WTC11 (cell line): Measurements from ENCODE around the gene ZNF672. TPM values are rescaled to one million over a fixed set of nuclear protein-coding genes. Genes with fewer than 3 reads are reported as not detected.

Experiments used
- ATAC-seq: fragments of 200-7000 bp; cut with Tn5 transposase; 2 replicates; pipeline ENCODE4 v1.10.0; 2021; ENCODE audit warnings: mild to moderate bottlenecking, moderate library complexity
- CTCF ChIA-PET: fragments of 300-600 bp; sonication (Branson Sonifier 250); formaldehyde crosslinking; loops from one replicate; lab custom pipeline; 2021; ENCODE audit warnings: antibody characterized with exemption; lab: Charles Lee
- POLR2A ChIA-PET: fragments of 350-600 bp; sonication (Branson Sonifier 250); formaldehyde crosslinking; loops from one replicate; lab custom pipeline; 2021; ENCODE audit warnings: antibody characterized with exemption; lab: Charles Lee
- DNase-seq: peaks from one replicate; pipeline ENCODE4 v3.0.0; 2021; ENCODE audit warnings: low spot score
- H3K27ac Mint-ChIP-seq: 2 replicates; pipeline ENCODE4 v1.8.0; 2021; ENCODE audit warnings: mixed read lengths
- H3K27me3 Mint-ChIP-seq: 2 replicates; pipeline ENCODE4 v1.8.0; 2021; ENCODE audit warnings: low read depth, mild to moderate bottlenecking, moderate library complexity, mixed read lengths
- H3K36me3 Mint-ChIP-seq: 2 replicates; pipeline ENCODE4 v1.8.0; 2021; ENCODE audit warnings: mixed read lengths
- H3K4me1 Mint-ChIP-seq: 2 replicates; pipeline ENCODE4 v1.8.0; 2022; ENCODE audit warnings: mixed read lengths
- H3K4me3 Mint-ChIP-seq: 2 replicates; pipeline ENCODE4 v1.8.0; 2021; ENCODE audit warnings: mild to moderate bottlenecking, moderate library complexity, mixed read lengths
- H3K9me3 Mint-ChIP-seq: 2 replicates; pipeline ENCODE4 v1.8.0; 2021; ENCODE audit warnings: mixed read lengths
- ATF1 ChIP-seq: sonication (generic); formaldehyde crosslinking; IDR thresholded peaks from 2 replicates; pipeline ENCODE4 v1.8.1; 2023; ENCODE audit warnings: mild to moderate bottlenecking, moderate library complexity, missing genetic modification reagents
- CREM ChIP-seq: sonication (generic); formaldehyde crosslinking; IDR thresholded peaks from 2 replicates; pipeline ENCODE4 v1.8.1; 2022; ENCODE audit warnings: mild to moderate bottlenecking, missing genetic modification reagents, moderate library complexity
- ESRRA ChIP-seq: sonication (generic); formaldehyde crosslinking; IDR thresholded peaks from 2 replicates; pipeline ENCODE4 v1.8.1; 2022; ENCODE audit warnings: mild to moderate bottlenecking, missing genetic modification reagents, borderline replicate concordance
- ETV6 ChIP-seq: sonication (generic); formaldehyde crosslinking; IDR thresholded peaks from 2 replicates; pipeline ENCODE4 v1.8.1; 2022; ENCODE audit warnings: mild to moderate bottlenecking, missing genetic modification reagents
- FOXP1 ChIP-seq: sonication (generic); formaldehyde crosslinking; IDR thresholded peaks from 2 replicates; pipeline ENCODE4 v1.8.0; 2022; ENCODE audit warnings: missing genetic modification reagents, mild to moderate bottlenecking, moderate library complexity, borderline replicate concordance
- GABPB1 ChIP-seq: sonication (generic); formaldehyde crosslinking; IDR thresholded peaks from 2 replicates; pipeline ENCODE4 v1.8.1; 2023; ENCODE audit warnings: mild to moderate bottlenecking, missing genetic modification reagents
- KAT7 ChIP-seq: sonication (generic); formaldehyde crosslinking; IDR thresholded peaks from 2 replicates; pipeline ENCODE4 v1.8.1; 2023; ENCODE audit warnings: missing genetic modification reagents, mild to moderate bottlenecking, borderline replicate concordance
- NFE2L1 ChIP-seq: sonication (generic); formaldehyde crosslinking; IDR thresholded peaks from 2 replicates; pipeline ENCODE4 v1.8.1; 2023; ENCODE audit warnings: missing genetic modification reagents
- NR1H2 ChIP-seq: sonication (generic); formaldehyde crosslinking; IDR thresholded peaks from 2 replicates; pipeline ENCODE4 v1.9.0; 2021; ENCODE audit warnings: mild to moderate bottlenecking, moderate library complexity, missing genetic modification reagents
- PRRX2 ChIP-seq: fragments of 250-450 bp; sonication (Bioruptor Pico); IDR thresholded peaks from 2 replicates; pipeline ENCODE4 v1.8.0; 2021; ENCODE audit warnings: mild to moderate bottlenecking
- SMAD3 ChIP-seq: sonication (generic); formaldehyde crosslinking; IDR thresholded peaks from 2 replicates; pipeline ENCODE4 v1.8.0; 2022; ENCODE audit warnings: missing genetic modification reagents, mild to moderate bottlenecking, borderline replicate concordance
- SMAD4 ChIP-seq: sonication (generic); formaldehyde crosslinking; IDR thresholded peaks from 2 replicates; pipeline ENCODE4 v1.8.0; 2022; ENCODE audit warnings: mild to moderate bottlenecking, missing genetic modification reagents
- TEAD1 ChIP-seq: sonication (generic); formaldehyde crosslinking; IDR thresholded peaks from 2 replicates; pipeline ENCODE4 v1.8.0; 2022; ENCODE audit warnings: mild to moderate bottlenecking, missing genetic modification reagents
- ZNF423 ChIP-seq: fragments of 250-450 bp; sonication (Bioruptor Pico); IDR thresholded peaks from 2 replicates; pipeline ENCODE4 v2.1.2; 2022; ENCODE audit warnings: mild to moderate bottlenecking, moderate library complexity
- total RNA-seq: library from RNA; stranded (reverse); gene quantifications from 3 replicates; pipeline ENCODE4 v1.2.3, GENCODE V29; 2021
- TF ChIP-seq, protein P1 (sequence below): sonication (generic); formaldehyde crosslinking; IDR thresholded peaks from 2 replicates; pipeline ENCODE4 v1.8.0; 2022; ENCODE audit warnings: missing genetic modification reagents
- TF ChIP-seq, protein P2 (sequence below): sonication (generic); formaldehyde crosslinking; conservative IDR thresholded peaks from 2 replicates; pipeline ENCODE4 v1.8.1; 2023; ENCODE audit warnings: mild to moderate bottlenecking, low read depth, missing genetic modification reagents, moderate library complexity
- TF ChIP-seq, protein P3 (sequence below): sonication (generic); formaldehyde crosslinking; IDR thresholded peaks from 2 replicates; pipeline ENCODE4 v1.8.0; 2023; ENCODE audit warnings: mild to moderate bottlenecking, missing genetic modification reagents
- TF ChIP-seq, protein P4 (sequence below): sonication (generic); formaldehyde crosslinking; IDR thresholded peaks from 2 replicates; pipeline ENCODE4 v1.8.1; 2022; ENCODE audit warnings: low read depth, mild to moderate bottlenecking, moderate library complexity, missing genetic modification reagents, borderline replicate concordance
- TF ChIP-seq, protein P5 (sequence below): sonication (generic); formaldehyde crosslinking; IDR thresholded peaks from 2 replicates; pipeline ENCODE4 v1.8.0; 2022; ENCODE audit warnings: mild to moderate bottlenecking, missing genetic modification reagents
- TF ChIP-seq, protein P6 (sequence below): sonication (generic); formaldehyde crosslinking; IDR thresholded peaks from 2 replicates; pipeline ENCODE4 v1.8.1; 2023; ENCODE audit warnings: mild to moderate bottlenecking, missing genetic modification reagents, moderate library complexity

The ZNF672 gene
- total RNA-seq, 1 experiment from 2014 or later: 37.9 TPM

DNA sequence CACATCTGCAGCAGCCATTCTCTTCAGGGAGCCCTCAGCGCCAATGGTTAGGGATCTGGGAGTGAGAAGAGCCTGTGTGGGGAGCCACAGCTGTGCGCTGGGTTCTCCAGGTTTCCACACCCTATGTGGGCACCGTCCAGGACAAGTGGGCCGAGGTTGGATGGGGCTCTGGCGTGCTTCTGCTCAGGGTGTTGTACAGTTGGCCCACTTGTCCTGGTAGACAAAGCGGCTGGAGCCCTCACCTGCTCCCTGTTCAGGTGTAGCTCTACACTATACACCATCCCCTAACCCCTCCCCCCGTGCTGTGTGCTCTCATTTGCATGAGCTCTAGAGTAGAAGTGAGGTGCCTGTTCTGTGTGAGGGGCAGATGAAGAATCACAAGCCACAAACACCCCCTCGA is 24.5 kb upstream of the ZNF672 start (continued):
- TF ChIP-seq KAT7 (CRISPR knock-in tag) (no peak), ETV6 (CRISPR knock-in tag) (no peak), ESRRA (CRISPR knock-in tag) (no peak)

DNA sequence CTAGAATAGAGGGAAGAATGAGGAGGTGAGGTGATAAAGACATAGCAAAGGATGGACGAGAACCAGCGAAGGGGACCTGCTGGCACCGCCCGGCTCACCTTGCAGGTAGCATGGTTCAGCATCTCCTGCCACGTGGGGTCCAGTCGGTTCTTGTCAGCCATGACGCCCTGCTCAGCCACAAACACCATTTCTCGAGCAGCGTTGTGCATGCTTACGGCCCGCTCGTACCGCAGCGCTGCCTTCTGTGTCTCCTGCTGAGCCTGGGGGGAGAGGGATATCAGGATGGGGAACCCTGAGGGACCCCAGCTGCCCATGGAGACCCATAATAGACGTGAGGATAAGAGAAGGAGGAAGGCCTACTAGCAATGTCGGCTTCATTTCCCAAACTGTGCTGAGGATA is 23.7 kb upstream of the ZNF672 start:
- Mint-ChIP-seq H3K27me3 (no peaks in the 10 kb centered on the region), H3K27ac (no peak overlapping the region), H3K36me3 (peaks cover 43% of the 10 kb centered on the region), H3K9me3 (no peaks in the 10 kb centered on the region), H3K4me1 (peaks cover 26% of the 10 kb centered on the region), H3K4me3 (no peak overlapping the region)
- no peak for DNase-seq
- TF ChIP-seq NR1H2 (no peak), ZNF423 (CRISPR knock-in tag) (no peak), SMAD4 (CRISPR knock-in tag) (no peak), NFE2L1 (CRISPR knock-in tag) (no peak), PRRX2 (CRISPR knock-in tag) (no peak), ATF1 (no peak), GABPB1 (CRISPR knock-in tag) (no peak), CREM (no peak), FOXP1 (CRISPR knock-in tag) (no peak), TEAD1 (CRISPR knock-in tag) (no peak), SMAD3 (CRISPR knock-in tag) (no peak)
- TF ChIP-seq, protein P1, sequence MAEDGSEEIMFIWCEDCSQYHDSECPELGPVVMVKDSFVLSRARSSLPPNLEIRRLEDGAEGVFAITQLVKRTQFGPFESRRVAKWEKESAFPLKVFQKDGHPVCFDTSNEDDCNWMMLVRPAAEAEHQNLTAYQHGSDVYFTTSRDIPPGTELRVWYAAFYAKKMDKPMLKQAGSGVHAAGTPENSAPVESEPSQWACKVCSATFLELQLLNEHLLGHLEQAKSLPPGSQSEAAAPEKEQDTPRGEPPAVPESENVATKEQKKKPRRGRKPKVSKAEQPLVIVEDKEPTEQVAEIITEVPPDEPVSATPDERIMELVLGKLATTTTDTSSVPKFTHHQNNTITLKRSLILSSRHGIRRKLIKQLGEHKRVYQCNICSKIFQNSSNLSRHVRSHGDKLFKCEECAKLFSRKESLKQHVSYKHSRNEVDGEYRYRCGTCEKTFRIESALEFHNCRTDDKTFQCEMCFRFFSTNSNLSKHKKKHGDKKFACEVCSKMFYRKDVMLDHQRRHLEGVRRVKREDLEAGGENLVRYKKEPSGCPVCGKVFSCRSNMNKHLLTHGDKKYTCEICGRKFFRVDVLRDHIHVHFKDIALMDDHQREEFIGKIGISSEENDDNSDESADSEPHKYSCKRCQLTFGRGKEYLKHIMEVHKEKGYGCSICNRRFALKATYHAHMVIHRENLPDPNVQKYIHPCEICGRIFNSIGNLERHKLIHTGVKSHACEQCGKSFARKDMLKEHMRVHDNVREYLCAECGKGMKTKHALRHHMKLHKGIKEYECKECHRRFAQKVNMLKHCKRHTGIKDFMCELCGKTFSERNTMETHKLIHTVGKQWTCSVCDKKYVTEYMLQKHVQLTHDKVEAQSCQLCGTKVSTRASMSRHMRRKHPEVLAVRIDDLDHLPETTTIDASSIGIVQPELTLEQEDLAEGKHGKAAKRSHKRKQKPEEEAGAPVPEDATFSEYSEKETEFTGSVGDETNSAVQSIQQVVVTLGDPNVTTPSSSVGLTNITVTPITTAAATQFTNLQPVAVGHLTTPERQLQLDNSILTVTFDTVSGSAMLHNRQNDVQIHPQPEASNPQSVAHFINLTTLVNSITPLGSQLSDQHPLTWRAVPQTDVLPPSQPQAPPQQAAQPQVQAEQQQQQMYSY (CRISPR knock-in tag): no peak
- TF ChIP-seq, protein P2, sequence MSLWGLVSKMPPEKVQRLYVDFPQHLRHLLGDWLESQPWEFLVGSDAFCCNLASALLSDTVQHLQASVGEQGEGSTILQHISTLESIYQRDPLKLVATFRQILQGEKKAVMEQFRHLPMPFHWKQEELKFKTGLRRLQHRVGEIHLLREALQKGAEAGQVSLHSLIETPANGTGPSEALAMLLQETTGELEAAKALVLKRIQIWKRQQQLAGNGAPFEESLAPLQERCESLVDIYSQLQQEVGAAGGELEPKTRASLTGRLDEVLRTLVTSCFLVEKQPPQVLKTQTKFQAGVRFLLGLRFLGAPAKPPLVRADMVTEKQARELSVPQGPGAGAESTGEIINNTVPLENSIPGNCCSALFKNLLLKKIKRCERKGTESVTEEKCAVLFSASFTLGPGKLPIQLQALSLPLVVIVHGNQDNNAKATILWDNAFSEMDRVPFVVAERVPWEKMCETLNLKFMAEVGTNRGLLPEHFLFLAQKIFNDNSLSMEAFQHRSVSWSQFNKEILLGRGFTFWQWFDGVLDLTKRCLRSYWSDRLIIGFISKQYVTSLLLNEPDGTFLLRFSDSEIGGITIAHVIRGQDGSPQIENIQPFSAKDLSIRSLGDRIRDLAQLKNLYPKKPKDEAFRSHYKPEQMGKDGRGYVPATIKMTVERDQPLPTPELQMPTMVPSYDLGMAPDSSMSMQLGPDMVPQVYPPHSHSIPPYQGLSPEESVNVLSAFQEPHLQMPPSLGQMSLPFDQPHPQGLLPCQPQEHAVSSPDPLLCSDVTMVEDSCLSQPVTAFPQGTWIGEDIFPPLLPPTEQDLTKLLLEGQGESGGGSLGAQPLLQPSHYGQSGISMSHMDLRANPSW: no peak
- TF ChIP-seq, protein P3, sequence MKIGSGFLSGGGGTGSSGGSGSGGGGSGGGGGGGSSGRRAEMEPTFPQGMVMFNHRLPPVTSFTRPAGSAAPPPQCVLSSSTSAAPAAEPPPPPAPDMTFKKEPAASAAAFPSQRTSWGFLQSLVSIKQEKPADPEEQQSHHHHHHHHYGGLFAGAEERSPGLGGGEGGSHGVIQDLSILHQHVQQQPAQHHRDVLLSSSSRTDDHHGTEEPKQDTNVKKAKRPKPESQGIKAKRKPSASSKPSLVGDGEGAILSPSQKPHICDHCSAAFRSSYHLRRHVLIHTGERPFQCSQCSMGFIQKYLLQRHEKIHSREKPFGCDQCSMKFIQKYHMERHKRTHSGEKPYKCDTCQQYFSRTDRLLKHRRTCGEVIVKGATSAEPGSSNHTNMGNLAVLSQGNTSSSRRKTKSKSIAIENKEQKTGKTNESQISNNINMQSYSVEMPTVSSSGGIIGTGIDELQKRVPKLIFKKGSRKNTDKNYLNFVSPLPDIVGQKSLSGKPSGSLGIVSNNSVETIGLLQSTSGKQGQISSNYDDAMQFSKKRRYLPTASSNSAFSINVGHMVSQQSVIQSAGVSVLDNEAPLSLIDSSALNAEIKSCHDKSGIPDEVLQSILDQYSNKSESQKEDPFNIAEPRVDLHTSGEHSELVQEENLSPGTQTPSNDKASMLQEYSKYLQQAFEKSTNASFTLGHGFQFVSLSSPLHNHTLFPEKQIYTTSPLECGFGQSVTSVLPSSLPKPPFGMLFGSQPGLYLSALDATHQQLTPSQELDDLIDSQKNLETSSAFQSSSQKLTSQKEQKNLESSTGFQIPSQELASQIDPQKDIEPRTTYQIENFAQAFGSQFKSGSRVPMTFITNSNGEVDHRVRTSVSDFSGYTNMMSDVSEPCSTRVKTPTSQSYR (CRISPR knock-in tag): no peak
- TF ChIP-seq, protein P4, sequence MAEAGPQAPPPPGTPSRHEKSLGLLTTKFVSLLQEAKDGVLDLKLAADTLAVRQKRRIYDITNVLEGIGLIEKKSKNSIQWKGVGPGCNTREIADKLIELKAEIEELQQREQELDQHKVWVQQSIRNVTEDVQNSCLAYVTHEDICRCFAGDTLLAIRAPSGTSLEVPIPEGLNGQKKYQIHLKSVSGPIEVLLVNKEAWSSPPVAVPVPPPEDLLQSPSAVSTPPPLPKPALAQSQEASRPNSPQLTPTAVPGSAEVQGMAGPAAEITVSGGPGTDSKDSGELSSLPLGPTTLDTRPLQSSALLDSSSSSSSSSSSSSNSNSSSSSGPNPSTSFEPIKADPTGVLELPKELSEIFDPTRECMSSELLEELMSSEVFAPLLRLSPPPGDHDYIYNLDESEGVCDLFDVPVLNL (CRISPR knock-in tag): no peak
- TF ChIP-seq, protein P5, sequence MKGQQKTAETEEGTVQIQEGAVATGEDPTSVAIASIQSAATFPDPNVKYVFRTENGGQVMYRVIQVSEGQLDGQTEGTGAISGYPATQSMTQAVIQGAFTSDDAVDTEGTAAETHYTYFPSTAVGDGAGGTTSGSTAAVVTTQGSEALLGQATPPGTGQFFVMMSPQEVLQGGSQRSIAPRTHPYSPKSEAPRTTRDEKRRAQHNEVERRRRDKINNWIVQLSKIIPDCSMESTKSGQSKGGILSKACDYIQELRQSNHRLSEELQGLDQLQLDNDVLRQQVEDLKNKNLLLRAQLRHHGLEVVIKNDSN (CRISPR knock-in tag): no peak
- TF ChIP-seq, protein P6, sequence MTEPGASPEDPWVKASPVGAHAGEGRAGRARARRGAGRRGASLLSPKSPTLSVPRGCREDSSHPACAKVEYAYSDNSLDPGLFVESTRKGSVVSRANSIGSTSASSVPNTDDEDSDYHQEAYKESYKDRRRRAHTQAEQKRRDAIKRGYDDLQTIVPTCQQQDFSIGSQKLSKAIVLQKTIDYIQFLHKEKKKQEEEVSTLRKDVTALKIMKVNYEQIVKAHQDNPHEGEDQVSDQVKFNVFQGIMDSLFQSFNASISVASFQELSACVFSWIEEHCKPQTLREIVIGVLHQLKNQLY (CRISPR knock-in tag): no peak
- CTCF ChIA-PET: interaction anchor here (0.6 to 1.0 kb wide), 2 partner anchors 11 to 24 kb away, joined by 3 read pairs; partner anchors contain the start of genes SH3BP5L and ZNF672
- POLR2A ChIA-PET: no interaction called here
- ATAC-seq: no peak
